Naive thymus-derived CD4-positive, alpha-beta T cell (primary cell): ENCODE data around the gene REEP1. TPM values are rescaled to one million over a fixed set of nuclear protein-coding genes. Genes with fewer than 3 reads are reported as not detected.

Source experiments
- ATAC-seq: fragments of 150-1000 bp; cut with Tn5 transposase; 2 replicates; pipeline ENCODE4 v1.10.0; 2021; ENCODE audit warnings: mild to moderate bottlenecking, moderate library complexity
- CTCF ChIA-PET: fragments of 350-600 bp; sonication (Branson Sonifier 250); formaldehyde crosslinking; loops from one replicate; lab custom pipeline; 2021; ENCODE audit warnings: antibody characterized with exemption; lab: Charles Lee
- POLR2A ChIA-PET: fragments of 350-600 bp; sonication (Branson Sonifier 250); formaldehyde crosslinking; loops from one replicate; lab custom pipeline; 2021; ENCODE audit warnings: antibody characterized with exemption, inconsistent platforms; lab: Charles Lee
- DNase-seq, 9 donors: peaks; one replicate each; pipeline versions ENCODE4 v3.0.0 to v3.0.0-alpha.2; 2020 to 2022; ENCODE audit warnings: mixed read lengths in 1 of 9
- H3K27ac ChIP-seq: one replicate; pipeline ENCODE4 v1.7.0; 2013; ENCODE audit warnings: mild to moderate bottlenecking, low read depth, low read length, moderate library complexity
- H3K27me3 ChIP-seq, 2 donors: one replicate each; pipeline ENCODE4 v1.7.0; 2013; ENCODE audit warnings: low read length in 2 of 2, mild to moderate bottlenecking in 2 of 2, moderate library complexity in 2 of 2; ENCODE audit not compliant: control insufficient read depth in 2 of 2, insufficient read depth in 2 of 2
- H3K36me3 ChIP-seq, 3 experiments: 1 replicate in 2 of 3; 2 replicates in 1 of 3; pipeline ENCODE4 v1.7.0; 2013; ENCODE audit warnings: low read length in 3 of 3, mild to moderate bottlenecking in 3 of 3, moderate library complexity in 1 of 3; ENCODE audit not compliant: insufficient read depth in 3 of 3, control insufficient read depth in 2 of 3
- H3K4me1 ChIP-seq, 2 donors: one replicate each; pipeline ENCODE4 v1.7.0; 2013; ENCODE audit warnings: low read length in 2 of 2, mild to moderate bottlenecking in 2 of 2, moderate library complexity in 1 of 2; ENCODE audit not compliant: control insufficient read depth in 2 of 2, insufficient read depth in 2 of 2
- H3K4me3 ChIP-seq: 2 replicates; pipeline ENCODE4 v1.7.0; 2013; ENCODE audit warnings: mild to moderate bottlenecking, low read length
- H3K9me3 ChIP-seq, 3 experiments: 1 replicate in 2 of 3; 2 replicates in 1 of 3; pipeline ENCODE4 v1.7.0; 2013; ENCODE audit warnings: low read length in 3 of 3; ENCODE audit not compliant: control insufficient read depth in 2 of 3
- H3K27ac Mint-ChIP-seq, 9 donors: one replicate each; pipeline ENCODE4 v1.8.0; 2020 to 2022; ENCODE audit warnings: mixed read lengths in 9 of 9, mild to moderate bottlenecking in 8 of 9, moderate library complexity in 5 of 9, inconsistent platforms in 2 of 9
- H3K27me3 Mint-ChIP-seq, 5 donors: one replicate each; pipeline ENCODE4 v1.8.0; 2021 to 2022; ENCODE audit warnings: mixed read lengths in 5 of 5, mild to moderate bottlenecking in 1 of 5
- H3K36me3 Mint-ChIP-seq, 5 donors: one replicate each; pipeline ENCODE4 v1.8.0; 2020 to 2022; ENCODE audit warnings: mixed read lengths in 5 of 5, mild to moderate bottlenecking in 3 of 5, inconsistent platforms in 1 of 5
- H3K4me1 Mint-ChIP-seq, 7 donors: one replicate each; pipeline ENCODE4 v1.8.0; 2020 to 2022; ENCODE audit warnings: mixed read lengths in 7 of 7, mild to moderate bottlenecking in 3 of 7, inconsistent platforms in 1 of 7
- H3K4me3 Mint-ChIP-seq, 10 donors: one replicate each; pipeline ENCODE4 v1.8.0; 2020 to 2022; ENCODE audit warnings: mild to moderate bottlenecking in 10 of 10, mixed read lengths in 10 of 10, moderate library complexity in 6 of 10, inconsistent platforms in 2 of 10
- H3K9me3 Mint-ChIP-seq, 11 donors: one replicate each; pipeline ENCODE4 v1.8.0; 2020 to 2022; ENCODE audit warnings: mixed read lengths in 11 of 11, mild to moderate bottlenecking in 4 of 11, inconsistent platforms in 1 of 11, moderate library complexity in 1 of 11
- intact Hi-C, 2 donors: fragments of 100-400 bp; cut with micrococcal nuclease; formaldehyde crosslinking; loops; one replicate each; pipeline ENCODE4 v1.15.1; 2023
- polyA plus RNA-seq, 2 donors: library from polyadenylated mRNA; unstranded; fragments of 300-500 nt; fragmentation: Illumina TruSeq; gene quantifications; one replicate each; pipeline ENCODE4 v1.2.3, GENCODE V29; 2021
- total RNA-seq, 6 experiments: library from RNA in 5 of 6; stranded (reverse) in 5 of 6; gene quantifications; 1 replicate in 5 of 6; 2 replicates in 1 of 6; pipeline ENCODE4 v1.2.3 and lab custom pipeline; 2021 to 2026

The REEP1 gene
- total and polyA plus RNA-seq, 7 experiments from 2014 or later, result 0.05 to 0.45 (median 0.29) TPM

DNA sequence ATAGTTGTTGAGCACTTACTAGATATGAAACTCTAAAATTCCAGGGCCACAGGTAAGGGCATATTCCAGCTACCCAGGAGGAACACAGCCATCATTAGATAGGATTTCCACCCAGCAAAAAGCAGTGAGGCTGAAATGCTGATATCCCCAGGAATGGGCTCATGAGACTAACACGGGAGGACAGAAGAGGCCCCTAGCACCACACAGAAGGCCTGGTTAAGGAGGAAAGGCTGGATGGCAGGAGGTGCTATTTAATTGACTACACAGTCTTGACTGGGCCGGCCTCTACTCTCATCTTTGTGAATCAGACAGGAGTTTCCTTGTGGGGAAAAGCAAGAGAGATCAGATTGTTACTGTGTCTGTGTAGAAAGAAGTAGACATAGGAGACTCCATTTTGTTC, 76.4 kb downstream of the REEP1 start:
- peaks cover 0 to 5% (median 0%) of the 10 kb centered on the region in 5 donors for H3K27me3 Mint-ChIP-seq
- H3K36me3 Mint-ChIP-seq, result no peaks in the 10 kb centered on the region
- H3K27ac ChIP-seq, result no peak overlapping the region
- ATAC-seq (no peak), DNase-seq (peak in 1 of 9 donors; percentile 8)
- H3K4me1 Mint-ChIP-seq, result no peaks in the 10 kb centered on the region
- H3K36me3 ChIP-seq, result no peaks in the 10 kb centered on the region
- no peak overlapping the region for H3K4me3 ChIP-seq
- H3K27me3 ChIP-seq, result no peaks in the 10 kb centered on the region
- H3K9me3 ChIP-seq, result no peaks in the 10 kb centered on the region
- ChIA-PET CTCF (no interaction called here), POLR2A (no interaction called here)
- H3K4me1 ChIP-seq, result no peaks in the 10 kb centered on the region
- H3K9me3 Mint-ChIP-seq, result peaks cover 0 to 8% (median 0%) of the 10 kb centered on the region in 11 donors
- no peak overlapping the region for H3K27ac Mint-ChIP-seq
- no peak overlapping the region for H3K4me3 Mint-ChIP-seq
- intact Hi-C loops, result no loop called here

GRCh38 chr2:86258106-86258505, 79.3 kb downstream of the REEP1 start:
- no peaks in the 10 kb centered on the region for H3K36me3 ChIP-seq

GRCh38 chr2:86256982-86257381, 80.4 kb downstream of the REEP1 start:
- POLR2A ChIA-PET, result no interaction called here
- no peaks in the 10 kb centered on the region for H3K9me3 ChIP-seq
- H3K4me1 ChIP-seq, result no peaks in the 10 kb centered on the region
- peaks cover 0 to 3% (median 0%) of the 10 kb centered on the region in 5 donors for H3K27me3 Mint-ChIP-seq
- no peak overlapping the region for H3K4me3 Mint-ChIP-seq
- no peak overlapping the region for H3K4me3 ChIP-seq
- DNase-seq, result no peak
- no peak overlapping the region for H3K27ac Mint-ChIP-seq
- no peaks in the 10 kb centered on the region for H3K27me3 ChIP-seq
- H3K36me3 ChIP-seq, result no peaks in the 10 kb centered on the region
- peaks cover 0 to 3% (median 0%) of the 10 kb centered on the region in 7 donors for H3K4me1 Mint-ChIP-seq
- no peak overlapping the region for H3K27ac ChIP-seq
- intact Hi-C loops, result no loop called here
- no peaks in the 10 kb centered on the region for H3K9me3 Mint-ChIP-seq
- ATAC-seq, result no peak
- H3K36me3 Mint-ChIP-seq, result no peaks in the 10 kb centered on the region
- CTCF ChIA-PET, result no interaction called here

More at GRCh38 chr2:86258106-86258505, 79.3 kb downstream of the REEP1 start:
- Mint-ChIP-seq H3K27me3 (no peaks in the 10 kb centered on the region), H3K27ac (no peak overlapping the region), H3K9me3 (no peaks in the 10 kb centered on the region), H3K4me1 (no peaks in the 10 kb centered on the region), H3K36me3 (no peaks in the 10 kb centered on the region), H3K4me3 (no peak overlapping the region)
- no peak overlapping the region for H3K4me3 ChIP-seq
- intact Hi-C loops, result no loop called here
- H3K9me3 ChIP-seq, result no peaks in the 10 kb centered on the region
- ATAC-seq (no peak), DNase-seq (no peak)
- no peaks in the 10 kb centered on the region for H3K4me1 ChIP-seq
- ChIA-PET CTCF (no interaction called here), POLR2A (no interaction called here)
- no peak overlapping the region for H3K27ac ChIP-seq
- H3K27me3 ChIP-seq, result no peaks in the 10 kb centered on the region

DNA sequence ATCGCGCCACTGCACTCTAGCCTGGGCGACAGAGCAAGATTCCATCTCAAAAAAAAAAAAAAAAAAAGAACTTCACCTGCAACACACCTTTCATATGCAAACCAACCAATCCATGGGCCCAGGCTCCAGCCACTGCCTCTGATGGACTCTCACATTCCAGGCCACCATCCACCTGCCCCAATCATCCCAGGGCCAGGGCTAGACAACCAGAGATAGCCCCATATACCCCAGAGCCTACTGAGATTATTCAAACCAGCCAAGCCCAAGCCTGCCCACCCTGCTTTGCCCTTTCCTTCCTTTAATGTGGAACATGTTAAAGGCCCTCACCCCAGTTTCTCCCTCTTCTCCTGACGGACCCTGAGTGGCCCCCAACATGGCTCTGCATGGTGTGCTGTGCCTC, 81.1 kb downstream of the REEP1 start:
- H3K27ac ChIP-seq, result no peak overlapping the region
- no peak overlapping the region for H3K4me3 ChIP-seq
- intact Hi-C loops, result no loop called here
- H3K36me3 Mint-ChIP-seq, result no peaks in the 10 kb centered on the region
- no peaks in the 10 kb centered on the region for H3K4me1 ChIP-seq
- ATAC-seq (no peak), DNase-seq (peak in 1 of 9 donors; percentile 2)
- H3K36me3 ChIP-seq, result no peaks in the 10 kb centered on the region
- no peak overlapping the region for H3K4me3 Mint-ChIP-seq
- ChIA-PET POLR2A (no interaction called here), CTCF (no interaction called here)
- no peak overlapping the region for H3K27ac Mint-ChIP-seq
- no peaks in the 10 kb centered on the region for H3K9me3 Mint-ChIP-seq
- H3K27me3 Mint-ChIP-seq, result peaks cover 0 to 4% (median 0%) of the 10 kb centered on the region in 5 donors
- H3K27me3 ChIP-seq, result no peaks in the 10 kb centered on the region
- H3K9me3 ChIP-seq, result no peaks in the 10 kb centered on the region
- H3K4me1 Mint-ChIP-seq, result peaks cover 0 to 8% (median 0%) of the 10 kb centered on the region in 7 donors

- H3K4me1 ChIP-seq, result no peaks in the 10 kb centered on the region
Measured at GRCh38 chr2:86254576-86255538, 82.6 kb downstream of the REEP1 start.

GRCh38 chr2:86253424-86253823, 84.0 kb downstream of the REEP1 start:
- POLR2A ChIA-PET, result no interaction called here
- Mint-ChIP-seq H3K27ac (no peak overlapping the region), H3K27me3 (peaks cover 0 to 4% (median 0%) of the 10 kb centered on the region in 5 donors), H3K4me3 (no peak overlapping the region), H3K4me1 (peaks cover 0 to 8% (median 0%) of the 10 kb centered on the region in 7 donors), H3K36me3 (no peaks in the 10 kb centered on the region), H3K9me3 (no peaks in the 10 kb centered on the region)
- CTCF ChIA-PET, result no interaction called here
- H3K27me3 ChIP-seq, result no peaks in the 10 kb centered on the region
- intact Hi-C loops, result no loop called here
- H3K4me3 ChIP-seq, result no peak overlapping the region
- no peaks in the 10 kb centered on the region for H3K36me3 ChIP-seq
- ATAC-seq (no peak), DNase-seq (no peak)
- H3K4me1 ChIP-seq, result no peaks in the 10 kb centered on the region
- no peaks in the 10 kb centered on the region for H3K9me3 ChIP-seq
- no peak overlapping the region for H3K27ac ChIP-seq

More at GRCh38 chr2:86254576-86255538, 82.6 kb downstream of the REEP1 start:
- POLR2A ChIA-PET, result no interaction called here
- Mint-ChIP-seq H3K4me1 (peaks cover 0 to 8% (median 0%) of the 10 kb centered on the region in 7 donors), H3K27ac (no peak overlapping the region), H3K36me3 (no peaks in the 10 kb centered on the region), H3K27me3 (peaks cover 0 to 4% (median 0%) of the 10 kb centered on the region in 5 donors), H3K9me3 (no peaks in the 10 kb centered on the region), H3K4me3 (no peak overlapping the region)
- CTCF ChIA-PET, result no interaction called here
- Histone ChIP-seq H3K27me3 (no peaks in the 10 kb centered on the region), H3K4me3 (no peak overlapping the region), H3K9me3 (no peaks in the 10 kb centered on the region), H3K27ac (no peak overlapping the region), H3K36me3 (no peaks in the 10 kb centered on the region)
- DNase-seq, result peak in 1 of 9 donors; percentile 9
- intact Hi-C loops, result no loop called here
- no peak for ATAC-seq
